ENCODE results near the gene ANKRD40.

- no peak for TF ChIP-seq POLR2A (IDR thresholded peaks at IDR 0.05; ENCODE audit: low read depth, low read length)
- TF ChIP-seq TAF1 (IDR thresholded peaks at IDR 0.05; ENCODE audit: low read depth, low read length): no peak
- no peak for TF ChIP-seq POLR2AphosphoS5 (IDR thresholded peaks at IDR 0.05; ENCODE audit: low read depth, low read length)
Measured at GRCh38 chr17:50735287-50735686, 27.6 kb upstream of the ANKRD40 start.

Data from GM12891 (cell line).